ENCODE measurements around the gene EIF4G3.

GRCh38 chr1:20763417-20763816 lies 413.3 kb downstream of the EIF4G3 start:
- no peak for TF ChIP-seq EZH2 (IDR thresholded peaks at IDR 0.05; ENCODE audit: borderline replicate concordance, low read depth, low read length, severe bottlenecking)
- TF ChIP-seq CTCF (IDR thresholded peaks at IDR 0.05; ENCODE audit: extremely low read depth in 1 of 2, insufficient read depth in 1 of 2, low read depth in 1 of 2, low read length in 2 of 2): no peak
- TF ChIP-seq GATA2 (IDR thresholded peaks at IDR 0.05; ENCODE audit: insufficient read depth, insufficient read length, low read depth, low read length): no peak
- no peak for TF ChIP-seq POLR2A (IDR thresholded peaks at IDR 0.05; ENCODE audit: low read depth, low read length)
- no peak for TF ChIP-seq POLR2AphosphoS5 (IDR thresholded peaks at IDR 0.05; ENCODE audit: insufficient read depth, low read depth, low read length)
- no peak for TF ChIP-seq MAX (IDR thresholded peaks at IDR 0.05; ENCODE audit: insufficient read depth, insufficient read length)
- no peak for TF ChIP-seq MYC (IDR thresholded peaks at IDR 0.05; ENCODE audit: low read depth, low read length)
- no peak for TF ChIP-seq FOS (IDR thresholded peaks at IDR 0.05; ENCODE audit: borderline replicate concordance, insufficient read depth, low read length)
- no peak for TF ChIP-seq JUN (IDR thresholded peaks at IDR 0.05; ENCODE audit: borderline replicate concordance, insufficient read depth, insufficient read length, low read depth)

All from endothelial cell of umbilical vein (primary cell).